ENCODE measurements around the gene NIT1.

Gene NIT1

DNA sequence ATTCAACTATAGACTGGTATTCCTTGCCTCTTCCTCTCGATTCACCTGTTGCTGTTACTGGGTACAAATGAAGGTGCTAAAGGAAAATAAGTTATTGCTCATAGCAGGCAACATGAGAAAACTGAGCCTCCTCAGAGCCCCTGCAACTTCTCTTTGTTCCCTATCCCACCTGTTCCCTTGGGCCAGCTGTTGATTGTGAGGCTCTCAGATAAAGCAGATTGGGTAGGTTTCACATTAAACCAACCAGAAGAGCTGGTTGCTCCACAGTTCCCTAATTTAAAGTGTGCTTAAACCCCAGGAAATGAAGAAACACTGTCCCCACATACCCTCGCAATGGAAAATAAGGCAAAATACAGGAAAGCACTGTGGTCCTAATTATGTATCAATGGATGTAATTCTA is 9.7 kb downstream of the NIT1 start:
- Histone ChIP-seq H3K27ac (no peak overlapping the region), H2AFZ (ENCODE audit: low read depth) (no peak overlapping the region), H3K4me3 (IDR thresholded peaks at IDR 0.05; ENCODE audit: insufficient read depth, low read depth, low read length) (no peak overlapping the region), H3K4me1 (ENCODE audit: low read depth, poor library complexity, severe bottlenecking) (peaks cover 27% of the 10 kb centered on the region), H4K20me1 (ENCODE audit: insufficient read depth) (no peaks in the 10 kb centered on the region), H3K79me2 (ENCODE audit: insufficient read depth, low read depth) (peaks cover 46% of the 10 kb centered on the region; the same call in 1 of the 2 replicates), H3K4me2 (no peak overlapping the region), H3K27me3 (ENCODE audit: insufficient read depth, low read depth) (no peaks in the 10 kb centered on the region), H3K9ac (no peak overlapping the region), H3K36me3 (ENCODE audit: insufficient read depth) (peaks cover 4% of the 10 kb centered on the region; the same call in 1 of the 2 replicates)
- TF ChIP-seq, protein P1, sequence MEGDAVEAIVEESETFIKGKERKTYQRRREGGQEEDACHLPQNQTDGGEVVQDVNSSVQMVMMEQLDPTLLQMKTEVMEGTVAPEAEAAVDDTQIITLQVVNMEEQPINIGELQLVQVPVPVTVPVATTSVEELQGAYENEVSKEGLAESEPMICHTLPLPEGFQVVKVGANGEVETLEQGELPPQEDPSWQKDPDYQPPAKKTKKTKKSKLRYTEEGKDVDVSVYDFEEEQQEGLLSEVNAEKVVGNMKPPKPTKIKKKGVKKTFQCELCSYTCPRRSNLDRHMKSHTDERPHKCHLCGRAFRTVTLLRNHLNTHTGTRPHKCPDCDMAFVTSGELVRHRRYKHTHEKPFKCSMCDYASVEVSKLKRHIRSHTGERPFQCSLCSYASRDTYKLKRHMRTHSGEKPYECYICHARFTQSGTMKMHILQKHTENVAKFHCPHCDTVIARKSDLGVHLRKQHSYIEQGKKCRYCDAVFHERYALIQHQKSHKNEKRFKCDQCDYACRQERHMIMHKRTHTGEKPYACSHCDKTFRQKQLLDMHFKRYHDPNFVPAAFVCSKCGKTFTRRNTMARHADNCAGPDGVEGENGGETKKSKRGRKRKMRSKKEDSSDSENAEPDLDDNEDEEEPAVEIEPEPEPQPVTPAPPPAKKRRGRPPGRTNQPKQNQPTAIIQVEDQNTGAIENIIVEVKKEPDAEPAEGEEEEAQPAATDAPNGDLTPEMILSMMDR (conservative IDR thresholded peaks at IDR 0.05; ENCODE audit: low read depth, low read length): no peak

GRCh38 chr1:161128591-161129420 is 10.9 kb downstream of the NIT1 start:
- H3K79me2 ChIP-seq (ENCODE audit: insufficient read depth, low read depth): peaks cover 57% of the 10 kb centered on the region
- peaks cover 4% of the 10 kb centered on the region; the same call in 1 of the 2 replicates for H3K36me3 ChIP-seq (ENCODE audit: insufficient read depth)
- TF ChIP-seq, protein P1 (conservative IDR thresholded peaks at IDR 0.05; ENCODE audit: low read depth, low read length): no peak
- no peak overlapping the region for H3K4me3 ChIP-seq (IDR thresholded peaks at IDR 0.05; ENCODE audit: insufficient read depth, low read depth, low read length)
- H3K27me3 ChIP-seq (ENCODE audit: insufficient read depth, low read depth): no peaks in the 10 kb centered on the region
- H3K4me2 ChIP-seq: no peak overlapping the region
- H4K20me1 ChIP-seq (ENCODE audit: insufficient read depth): no peaks in the 10 kb centered on the region
- H3K4me1 ChIP-seq (ENCODE audit: low read depth, poor library complexity, severe bottlenecking): peaks cover 30% of the 10 kb centered on the region
- no peak overlapping the region for H3K9ac ChIP-seq
- no peak overlapping the region for H3K27ac ChIP-seq
- no peak overlapping the region for H2AFZ ChIP-seq (ENCODE audit: low read depth)

- TF ChIP-seq, protein P1 (conservative IDR thresholded peaks at IDR 0.05; ENCODE audit: low read depth, low read length): no peak
- Histone ChIP-seq H3K9ac (no peak overlapping the region), H3K4me2 (no peak overlapping the region; the same call in 1 of the 2 replicates), H3K36me3 (ENCODE audit: insufficient read depth) (peaks cover 4% of the 10 kb centered on the region; the same call in 1 of the 2 replicates), H4K20me1 (ENCODE audit: insufficient read depth) (no peaks in the 10 kb centered on the region), H3K4me3 (IDR thresholded peaks at IDR 0.05; ENCODE audit: insufficient read depth, low read depth, low read length) (no peak overlapping the region), H3K27ac (no peak overlapping the region), H2AFZ (ENCODE audit: low read depth) (no peak overlapping the region), H3K27me3 (ENCODE audit: insufficient read depth, low read depth) (no peaks in the 10 kb centered on the region), H3K79me2 (ENCODE audit: insufficient read depth, low read depth) (peaks cover 61% of the 10 kb centered on the region), H3K4me1 (ENCODE audit: low read depth, poor library complexity, severe bottlenecking) (peaks cover 43% of the 10 kb centered on the region)
Measured at GRCh38 chr1:161130266-161130665, 12.4 kb downstream of the NIT1 start.

- peak overlapping the region; percentile 90 for H3K9ac ChIP-seq
- H3K27ac ChIP-seq: peak overlapping the region; percentile 79
- H3K27me3 ChIP-seq (ENCODE audit: insufficient read depth, low read depth): no peaks in the 10 kb centered on the region
- peak overlapping the region; percentile 97 for H3K4me2 ChIP-seq
- H3K4me1 ChIP-seq (ENCODE audit: low read depth, poor library complexity, severe bottlenecking): peaks cover 43% of the 10 kb centered on the region
- peaks cover 4% of the 10 kb centered on the region; the same call in 1 of the 2 replicates for H3K36me3 ChIP-seq (ENCODE audit: insufficient read depth)
- peak overlapping the region; percentile 100 for H3K4me3 ChIP-seq (IDR thresholded peaks at IDR 0.05; ENCODE audit: insufficient read depth, low read depth, low read length)
- TF ChIP-seq, protein P1 (conservative IDR thresholded peaks at IDR 0.05; ENCODE audit: low read depth, low read length): no peak
- H3K79me2 ChIP-seq (ENCODE audit: insufficient read depth, low read depth): peaks cover 47% of the 10 kb centered on the region
- H4K20me1 ChIP-seq (ENCODE audit: insufficient read depth): no peaks in the 10 kb centered on the region
- H2AFZ ChIP-seq (ENCODE audit: low read depth): peak overlapping the region; percentile 86
Measured at GRCh38 chr1:161131523-161132409, 13.9 kb downstream of the NIT1 start.

All from KMS-11 (cell line).